Measurements from ENCODE around the gene C17orf67.
A peak's percentile ranks its signal among the peaks of the same experiment; 100 is the strongest.

C17orf67 gene

GRCh38 chr17:56832446-56832845, 1.3 kb downstream of the C17orf67 start:
- no peak for DNase-seq

GRCh38 chr17:56831369-56832095, 2.2 kb downstream of the C17orf67 start:
- DNase-seq = no peak

GRCh38 chr17:56830726-56831368, 2.9 kb downstream of the C17orf67 start:
- no peak for DNase-seq

GRCh38 chr17:56826611-56827414, 6.9 kb downstream of the C17orf67 start:
- DNase-seq = no peak

GRCh38 chr17:56824503-56824902, 9.2 kb downstream of the C17orf67 start:
- no peak for DNase-seq

DNA sequence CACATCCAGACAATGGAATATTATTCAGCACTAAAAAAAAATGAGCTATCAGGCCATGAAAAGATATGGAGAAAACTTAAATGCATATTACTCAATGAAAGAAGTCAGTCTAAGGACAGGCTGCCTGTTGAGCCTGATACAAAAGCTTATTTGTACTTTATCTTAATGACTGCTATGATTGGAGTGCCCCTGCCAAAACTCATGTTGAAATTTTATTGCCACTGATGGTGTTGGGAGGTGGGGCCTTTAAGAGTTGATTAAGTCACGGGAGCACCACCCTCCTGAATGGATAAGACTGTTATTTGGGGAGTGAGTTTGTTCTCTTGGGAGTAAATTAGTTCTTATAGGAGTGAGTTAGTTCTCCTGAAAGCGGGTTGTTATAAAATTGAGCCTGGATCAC, 9.9 kb downstream of the C17orf67 start:
- no peak for DNase-seq

DNA sequence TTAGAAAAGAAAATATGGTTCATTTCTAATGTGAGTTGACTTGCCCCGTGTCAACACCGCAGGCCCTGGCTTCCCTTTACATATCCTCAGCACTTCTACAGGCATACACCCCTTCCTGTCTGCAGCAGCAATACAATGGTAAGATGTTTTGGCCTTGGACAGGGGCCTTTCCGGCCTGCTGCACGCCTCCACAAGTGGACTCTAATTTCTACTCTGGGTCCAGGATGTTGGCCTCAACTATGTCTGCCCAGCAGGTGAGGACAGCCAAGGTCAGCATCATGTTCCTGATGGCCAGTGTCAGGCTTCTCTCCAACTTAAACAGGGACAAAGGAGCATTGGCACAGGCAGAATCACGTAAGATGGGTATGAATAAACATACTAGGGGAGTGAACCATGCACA, 11.0 kb downstream of the C17orf67 start:
- no peak for DNase-seq

- no peak for DNase-seq
Measured at GRCh38 chr17:56821847-56822534, 11.7 kb downstream of the C17orf67 start.

DNA sequence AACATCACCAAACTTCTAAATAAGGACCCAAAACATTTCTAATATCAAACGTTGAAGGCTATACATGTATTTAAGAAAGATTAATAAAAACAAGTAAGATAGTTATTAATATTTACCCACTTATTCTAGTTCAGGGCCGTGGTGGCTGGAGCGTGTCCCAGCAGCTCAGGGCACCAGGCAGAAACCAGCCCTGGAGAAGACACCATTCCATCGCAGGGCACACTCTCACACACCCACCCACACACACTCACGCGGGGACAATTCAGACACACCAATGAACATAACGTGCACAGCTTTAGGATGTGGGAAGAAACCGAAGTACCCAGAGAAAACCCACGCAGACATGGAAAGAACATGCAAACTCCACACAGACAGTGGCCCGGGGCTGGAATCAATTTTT, 13.5 kb downstream of the C17orf67 start:
- DNase-seq = no peak

GRCh38 chr17:56819431-56820145, 14.1 kb downstream of the C17orf67 start:
- peak; percentile 67 for DNase-seq

- DNase-seq = no peak
Measured at GRCh38 chr17:56819030-56819429, 14.7 kb downstream of the C17orf67 start.

GRCh38 chr17:56817066-56817465, 16.7 kb downstream of the C17orf67 start:
- DNase-seq = no peak

DNA sequence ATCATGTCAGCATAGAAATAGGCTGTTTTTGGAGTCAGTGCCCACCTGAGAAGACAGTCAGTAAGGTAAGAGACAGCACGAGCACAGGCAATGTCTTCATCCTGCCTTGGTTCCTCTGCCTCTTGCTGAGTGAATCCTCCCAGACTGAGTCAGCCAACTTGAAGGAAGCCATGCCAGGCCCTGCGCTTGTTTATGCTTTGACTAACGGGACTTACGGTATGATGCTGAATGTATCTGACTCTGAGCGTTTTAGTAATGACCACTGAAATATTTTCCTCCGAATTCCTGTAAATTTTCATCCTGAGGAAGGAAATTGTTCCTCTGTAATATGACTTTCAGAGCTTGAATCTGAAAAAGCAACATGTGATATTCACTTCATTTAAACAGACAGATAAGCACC, 18.0 kb downstream of the C17orf67 start:
- no peak for DNase-seq

DNA sequence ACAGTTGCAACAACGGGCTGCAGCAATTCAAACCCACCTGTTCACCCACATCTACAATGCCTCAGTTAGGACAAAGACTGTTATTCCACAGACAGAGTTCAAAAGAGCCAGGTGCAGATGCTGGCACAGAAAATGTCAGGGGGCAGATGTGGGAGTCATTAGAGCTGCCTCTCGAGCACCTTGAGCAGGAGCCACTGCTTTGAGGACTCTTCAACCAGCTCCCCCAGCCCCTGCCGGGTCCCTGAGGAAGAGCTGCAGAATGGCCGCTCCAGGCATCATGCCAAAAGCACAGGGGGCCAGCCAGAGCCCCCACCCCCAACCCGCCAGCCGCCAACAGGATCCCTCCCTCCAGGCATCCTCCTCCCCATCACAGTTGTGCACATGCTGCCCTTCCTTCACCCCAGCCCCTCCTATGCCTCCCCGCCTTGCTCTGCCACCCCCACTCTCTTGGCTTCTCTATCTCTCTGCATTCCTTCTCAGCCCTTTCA, 20.8 kb downstream of the C17orf67 start:
- no peak for DNase-seq

DNA sequence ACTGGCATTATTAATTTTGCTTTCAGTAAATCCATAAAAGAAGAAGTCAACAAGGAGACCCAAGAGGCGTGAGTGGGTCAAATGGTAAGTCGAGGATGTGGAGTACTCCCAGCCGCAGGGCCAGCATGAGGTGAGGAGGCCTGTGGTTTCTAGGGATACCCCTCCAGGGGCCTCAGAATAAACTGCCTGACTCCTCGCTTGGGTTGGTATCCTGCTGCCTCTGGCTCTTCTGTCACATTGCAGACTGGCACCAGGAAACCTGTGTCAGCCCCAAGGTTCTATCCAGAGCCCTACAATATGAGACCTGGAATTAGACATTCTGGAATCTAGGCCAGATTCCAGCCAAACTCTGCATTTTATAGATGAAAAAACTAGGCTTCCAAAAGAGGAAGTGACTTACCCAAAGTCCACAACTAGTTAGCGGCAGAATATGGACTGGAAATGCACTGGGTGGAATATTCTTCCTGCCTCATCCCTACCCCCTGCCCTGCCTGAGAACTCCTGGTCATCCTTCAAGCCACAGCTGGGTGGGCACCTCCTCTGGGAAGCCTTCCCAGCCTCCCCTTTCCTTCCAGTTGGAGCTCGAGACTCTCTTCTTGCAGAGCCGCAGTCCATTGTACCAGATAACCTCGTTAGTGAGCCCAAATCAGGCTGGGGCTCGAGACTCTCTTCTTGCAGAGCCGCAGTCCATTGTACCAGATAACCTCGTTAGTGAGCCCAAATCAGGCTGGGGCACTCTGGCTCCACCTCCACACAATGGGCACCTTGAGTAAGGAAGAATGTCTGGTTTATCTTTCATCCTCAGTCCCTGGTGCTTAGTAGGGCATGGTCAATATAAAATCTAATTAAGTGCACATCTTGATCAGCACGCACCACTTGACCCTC, 22.6 kb downstream of the C17orf67 start:
- DNase-seq = no peak

DNA sequence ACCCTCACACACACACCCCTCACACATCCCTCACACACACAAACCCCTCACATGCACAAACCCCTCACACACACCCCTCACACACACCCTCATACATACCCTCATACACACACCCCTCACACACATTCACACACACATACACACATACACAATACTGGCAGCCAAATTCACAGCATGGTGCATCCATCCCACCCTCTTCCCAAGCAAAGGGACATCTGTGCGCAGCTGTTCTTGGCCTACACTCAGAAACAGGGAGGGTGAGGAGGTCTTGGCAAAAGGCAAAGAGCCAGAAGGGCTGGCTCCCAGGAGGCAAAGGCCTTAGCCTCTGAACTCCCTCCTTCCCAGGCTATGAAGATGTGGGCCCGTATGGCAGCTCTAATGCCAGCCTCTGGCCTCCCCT, 23.4 kb downstream of the C17orf67 start:
- DNase-seq = no peak

DNA sequence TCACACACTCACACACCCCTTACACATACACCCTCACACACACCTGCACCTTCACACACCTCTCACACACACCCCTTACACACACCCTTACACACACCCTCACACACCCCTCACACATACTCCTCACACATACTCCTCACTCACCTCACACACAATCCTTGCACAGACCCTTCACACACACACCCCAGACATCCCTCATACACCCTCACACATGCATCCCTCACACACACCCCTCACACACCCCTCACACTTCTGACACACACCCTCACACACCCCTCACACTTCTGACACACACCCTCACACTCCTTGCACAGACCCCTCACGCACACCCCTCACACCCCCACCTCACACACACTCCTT, 23.9 kb downstream of the C17orf67 start:
- DNase-seq = no peak

DNA sequence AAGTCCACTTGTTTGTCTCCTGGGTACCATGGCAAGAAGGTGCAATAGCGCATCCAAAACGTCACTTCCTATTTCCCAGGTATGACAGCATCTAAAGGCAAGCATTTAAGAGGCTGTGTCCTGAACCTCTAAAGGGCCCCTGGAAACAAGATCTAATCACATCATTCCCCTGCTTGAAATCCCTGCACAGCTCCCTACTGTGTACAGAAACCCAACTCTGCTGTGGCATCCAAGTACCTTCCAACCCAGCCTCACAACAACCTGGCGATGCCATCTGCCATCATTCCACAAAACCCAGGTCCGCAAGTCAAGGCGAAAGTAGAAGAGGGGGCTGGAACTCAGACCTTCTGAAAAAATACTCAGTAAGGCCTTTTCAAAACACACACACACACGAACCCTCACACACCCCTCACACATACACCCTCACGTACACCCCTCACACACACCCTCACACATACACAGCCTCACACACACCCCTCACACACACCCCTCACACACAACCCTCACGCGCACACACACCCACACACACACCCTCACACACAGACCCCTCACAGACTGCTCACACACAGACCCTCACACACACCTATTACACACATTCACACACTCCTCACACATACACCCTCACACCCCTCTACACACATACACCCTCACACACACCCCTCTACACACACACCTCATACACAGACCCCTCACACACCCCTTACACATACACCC, 24.5 kb downstream of the C17orf67 start:
- no peak for DNase-seq

- DNase-seq = no peak
Measured at GRCh38 chr17:56808503-56808902, 25.2 kb downstream of the C17orf67 start.

- DNase-seq = no peak
Measured at GRCh38 chr17:56807723-56808122, 26.0 kb downstream of the C17orf67 start.

DNA sequence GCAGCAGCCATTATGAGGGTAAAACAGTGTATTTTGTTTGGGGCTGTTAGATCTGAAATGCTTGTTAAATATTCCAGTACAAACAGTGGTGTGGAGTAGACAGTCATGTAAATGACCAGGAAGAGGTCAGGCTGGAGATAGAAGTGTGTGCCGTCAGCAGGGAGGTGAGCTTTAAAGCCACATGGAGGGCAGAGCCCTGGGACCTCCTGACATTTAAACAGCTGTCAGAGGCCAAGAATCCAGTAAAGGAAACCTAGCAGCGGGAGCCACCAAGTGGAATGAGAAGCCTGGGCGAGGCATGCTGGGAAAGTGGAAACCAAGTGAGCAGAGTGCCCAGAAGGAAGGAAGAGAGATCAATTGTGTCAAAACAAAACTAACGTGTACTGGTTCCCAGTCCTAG, 26.8 kb downstream of the C17orf67 start:
- DNase-seq = no peak
